GM12874 (cell line): Measurements from ENCODE around the gene LAG3.

Experiments used
- CTCF ChIP-seq: IDR thresholded peaks from 2 replicates; pipeline ENCODE4 v1.5.1; 2011; ENCODE audit warnings: low read depth, mild to moderate bottlenecking, control low read depth, low read length, moderate library complexity; ENCODE audit not compliant: insufficient read depth

LAG3 gene

DNA sequence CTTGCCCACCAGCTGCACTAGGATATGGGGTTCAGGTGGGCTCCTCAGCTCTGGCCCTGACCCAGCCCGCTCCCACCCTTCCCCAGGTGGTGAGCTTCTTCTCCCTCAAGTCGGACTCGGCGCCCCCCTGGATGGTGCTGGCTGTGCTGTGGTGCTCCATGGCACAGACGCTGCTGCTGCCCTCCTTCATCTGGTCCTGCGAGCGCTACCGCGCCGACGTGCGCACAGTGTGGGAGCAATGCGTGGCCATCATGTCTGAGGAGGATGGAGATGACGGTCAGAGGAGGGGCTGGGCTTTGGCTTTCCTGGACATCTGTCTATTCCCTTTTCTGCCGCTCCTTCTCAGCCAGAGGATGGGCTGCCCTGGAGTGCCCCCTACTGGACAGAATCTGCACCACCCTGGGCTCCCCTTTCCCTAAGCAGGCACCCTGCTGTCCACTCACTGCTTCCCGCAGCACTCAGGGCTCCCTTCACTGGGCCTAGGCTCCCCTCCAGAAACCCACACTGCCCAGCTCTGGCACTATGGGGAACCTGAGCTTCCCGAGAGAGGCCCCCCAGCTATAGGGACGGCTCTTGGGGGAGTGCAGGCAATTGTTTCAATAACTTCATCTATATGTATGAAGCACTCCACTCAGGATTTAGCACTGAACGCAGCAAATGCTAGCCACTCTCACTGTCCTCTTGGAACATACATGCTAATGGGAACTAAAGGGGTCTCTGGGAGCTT lies 53.2 kb downstream of the LAG3 start:
- peak; percentile 95 for TF ChIP-seq CTCF

DNA sequence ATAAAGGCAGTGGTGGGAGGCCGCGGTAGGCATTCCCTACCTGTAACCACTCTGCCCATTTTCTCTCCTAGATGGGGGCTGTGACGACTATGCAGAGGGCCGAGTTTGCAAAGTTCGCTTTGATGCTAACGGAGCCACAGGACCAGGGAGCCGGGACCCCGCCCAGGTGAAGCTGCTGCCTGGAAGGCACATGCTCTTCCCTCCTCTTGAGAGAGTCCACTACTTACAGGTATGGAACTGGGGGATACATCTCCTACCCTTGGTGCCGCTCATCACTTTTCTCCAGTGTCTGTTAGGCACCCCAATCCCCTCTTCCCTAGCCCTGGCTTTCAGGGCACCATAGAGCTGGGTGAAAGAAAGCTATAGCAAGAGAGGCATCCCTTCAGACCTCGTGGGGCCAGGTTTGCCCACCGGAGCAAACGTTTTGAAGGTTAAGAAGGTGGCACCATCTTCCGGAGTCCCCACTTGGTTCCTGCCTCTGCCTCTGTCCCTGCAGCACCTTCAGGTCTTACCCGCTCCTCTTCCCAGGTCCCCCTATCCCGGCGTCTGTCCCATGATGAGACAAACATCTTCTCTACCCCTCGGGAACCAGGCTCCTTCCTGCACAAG lies 53.9 kb downstream of the LAG3 start:
- TF ChIP-seq CTCF: no peak

- TF ChIP-seq CTCF: no peak
Observed at GRCh38 chr12:6826734-6827436, 54.6 kb downstream of the LAG3 start.

- TF ChIP-seq CTCF: no peak
Observed at GRCh38 chr12:6827437-6827911, 55.2 kb downstream of the LAG3 start.
